ENCODE measurements around the gene AKT1S1. TPM values are rescaled to one million over a fixed set of nuclear protein-coding genes. Genes with fewer than 3 reads are reported as not detected.
A peak's percentile ranks its signal among the peaks of the same experiment; 100 is the strongest.

Gene AKT1S1
- total RNA-seq, 1 donor from 2014 or later = 116 TPM

DNA sequence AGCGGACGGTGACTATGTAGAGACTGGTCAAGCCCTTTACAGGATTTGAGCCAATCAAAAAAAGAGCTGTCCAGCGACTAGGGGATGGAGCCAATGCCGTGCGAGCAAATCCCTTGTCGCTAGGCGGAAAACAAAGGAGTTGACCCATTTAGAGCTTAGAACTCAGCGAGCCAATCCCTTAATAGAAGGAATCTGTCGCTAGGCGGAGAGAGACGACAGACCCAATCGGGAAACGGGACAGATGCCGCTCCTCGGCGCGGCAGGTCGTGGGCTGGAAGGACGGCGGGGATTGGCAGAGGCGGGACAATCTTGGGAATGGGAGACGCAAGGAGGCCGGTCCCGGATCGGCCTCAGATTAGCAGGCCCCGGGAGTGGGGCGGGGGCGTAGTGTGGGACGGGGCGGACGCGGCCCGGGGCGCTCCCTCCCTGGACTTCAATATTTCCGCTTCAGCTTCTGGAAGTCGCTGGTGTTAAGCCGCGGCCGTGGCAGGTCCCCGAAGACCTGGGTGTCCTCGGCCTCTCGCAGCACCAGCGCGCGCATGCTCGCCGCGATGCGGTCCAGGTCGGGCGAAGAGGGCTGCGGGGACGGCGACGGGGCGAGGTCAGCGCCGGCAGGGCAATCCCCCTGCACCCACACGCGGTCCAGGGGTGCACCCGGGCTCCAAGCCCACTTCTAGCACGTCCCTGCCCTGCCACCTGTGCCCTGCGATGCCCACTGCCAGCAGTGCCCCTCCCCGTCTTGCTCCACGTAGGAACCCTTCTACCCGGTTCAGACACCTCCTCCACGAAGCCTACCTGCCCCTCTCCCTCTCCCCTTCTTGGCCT, 7.5 kb downstream of the AKT1S1 start:
- DNase-seq (ENCODE audit: low read depth) (peak; percentile 100), FAIRE-seq (peak; percentile 86)
- Histone ChIP-seq H3K79me2 (ENCODE audit: insufficient read depth, low read length) (peaks cover 57% of the 10 kb centered on the region), H3K36me3 (ENCODE audit: insufficient read depth, low read length) (peaks cover 4% of the 10 kb centered on the region), H3K4me2 (ENCODE audit: low read length) (peak overlapping the region; percentile 87), H3K27ac (ENCODE audit: low read depth, low read length) (peak overlapping the region; percentile 45), H3K4me3 (ENCODE audit: insufficient read depth, low read depth, low read length) (peak overlapping the region; percentile 54), H4K20me1 (ENCODE audit: insufficient read depth, low read length) (peaks cover 6% of the 10 kb centered on the region), H3K9me3 (ENCODE audit: insufficient read depth, low read depth, low read length) (no peaks in the 10 kb centered on the region), H3K27me3 (ENCODE audit: insufficient read depth, low read length) (no peaks in the 10 kb centered on the region), H2AFZ (ENCODE audit: low read depth, low read length) (peak overlapping the region; percentile 57), H3K4me1 (ENCODE audit: insufficient read depth, low read length) (peaks cover 37% of the 10 kb centered on the region), H3K9ac (ENCODE audit: low read length) (peak overlapping the region; percentile 72)
- Mint-ChIP-seq H3K27ac (ENCODE audit: unreplicated experiment) (peak overlapping the region; percentile 77), H3K27me3 (ENCODE audit: low read depth, unreplicated experiment) (no peaks in the 10 kb centered on the region), H3K4me1 (ENCODE audit: low read depth, unreplicated experiment) (peaks cover 11% of the 10 kb centered on the region), H3K4me3 (ENCODE audit: unreplicated experiment) (peak overlapping the region; percentile 79), H3K36me3 (ENCODE audit: low read depth, unreplicated experiment) (peaks cover 22% of the 10 kb centered on the region), H3K9me3 (ENCODE audit: unreplicated experiment) (no peaks in the 10 kb centered on the region)
- TF ChIP-seq CTCF (IDR thresholded peaks at IDR 0.05; ENCODE audit: insufficient read depth, low read depth, low read length) (no peak), EZH2 (IDR thresholded peaks at IDR 0.05; ENCODE audit: insufficient read depth, low read length) (peak; percentile 43)

DNA sequence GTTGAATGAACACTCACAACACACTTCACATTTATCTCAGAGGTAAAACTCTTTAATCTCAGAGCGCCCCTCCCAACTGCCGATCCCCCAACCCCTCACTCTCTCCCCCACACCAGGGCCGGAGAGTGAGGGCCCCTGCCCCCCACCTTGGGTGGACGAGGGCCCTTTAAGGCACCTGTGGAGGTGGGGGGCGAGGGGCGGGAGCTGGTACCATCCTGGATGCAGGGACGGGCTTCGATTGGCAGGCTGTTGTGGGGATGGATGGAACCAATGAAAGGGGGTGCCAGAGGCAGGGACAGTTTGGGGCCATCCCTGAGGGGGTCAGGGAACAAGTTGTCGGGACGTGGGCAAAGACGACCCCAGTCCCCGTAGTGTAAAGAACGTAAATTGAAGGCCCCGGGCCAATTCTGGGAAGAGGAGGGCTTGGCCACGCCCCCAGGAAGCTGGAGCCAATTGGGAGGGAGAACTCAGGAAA, 8.1 kb downstream of the AKT1S1 start:
- no peaks in the 10 kb centered on the region for H3K27me3 Mint-ChIP-seq (ENCODE audit: low read depth, unreplicated experiment)
- Histone ChIP-seq H3K36me3 (ENCODE audit: insufficient read depth, low read length) (peaks cover 10% of the 10 kb centered on the region), H4K20me1 (ENCODE audit: insufficient read depth, low read length) (peaks cover 13% of the 10 kb centered on the region), H3K4me2 (ENCODE audit: low read length) (peak overlapping the region; percentile 83), H2AFZ (ENCODE audit: low read depth, low read length) (peak overlapping the region; percentile 35), H3K9me3 (ENCODE audit: insufficient read depth, low read depth, low read length) (no peaks in the 10 kb centered on the region), H3K4me3 (ENCODE audit: insufficient read depth, low read depth, low read length) (peak overlapping the region; percentile 38), H3K27me3 (ENCODE audit: insufficient read depth, low read length) (no peaks in the 10 kb centered on the region), H3K9ac (ENCODE audit: low read length) (peak overlapping the region; percentile 57), H3K27ac (ENCODE audit: low read depth, low read length) (peak overlapping the region; percentile 44), H3K4me1 (ENCODE audit: insufficient read depth, low read length) (peaks cover 36% of the 10 kb centered on the region), H3K79me2 (ENCODE audit: insufficient read depth, low read length) (peaks cover 57% of the 10 kb centered on the region)
- no peak overlapping the region for H3K4me3 Mint-ChIP-seq (ENCODE audit: unreplicated experiment)
- H3K9me3 Mint-ChIP-seq (ENCODE audit: unreplicated experiment) = no peaks in the 10 kb centered on the region
- no peak for TF ChIP-seq EZH2 (IDR thresholded peaks at IDR 0.05; ENCODE audit: insufficient read depth, low read length)
- TF ChIP-seq CTCF (IDR thresholded peaks at IDR 0.05; ENCODE audit: insufficient read depth, low read depth, low read length) = no peak
- peaks cover 22% of the 10 kb centered on the region for H3K36me3 Mint-ChIP-seq (ENCODE audit: low read depth, unreplicated experiment)
- DNase-seq (ENCODE audit: low read depth) = no peak
- H3K27ac Mint-ChIP-seq (ENCODE audit: unreplicated experiment) = no peak overlapping the region
- FAIRE-seq = no peak
- peaks cover 9% of the 10 kb centered on the region for H3K4me1 Mint-ChIP-seq (ENCODE audit: low read depth, unreplicated experiment)
